A549 (cell line): Measurements from ENCODE around the gene FRMD4A.
"Not testable (repeated sequence)": the region's sequence is repeated elsewhere in the genome, so short reads cannot be mapped to it uniquely, and the experiment has no call there.

Source experiments
- ESRRA ChIP-seq: fragments of 150-350 bp; IDR thresholded peaks from 2 replicates; pipeline ENCODE4 v1.6.1; 2014; ENCODE audit warnings: mild to moderate bottlenecking, low read length, borderline replicate concordance
- JUNB ChIP-seq: fragments of >200 bp; sonication (Bioruptor Twin); formaldehyde crosslinking; IDR thresholded peaks from 2 replicates; pipeline ENCODE4 v1.6.1; 2016
- KDM1A ChIP-seq: fragments of 200-600 bp; sonication (generic); IDR thresholded peaks from 2 replicates; pipeline ENCODE4 v1.6.1; 2016; ENCODE audit warnings: low read depth, mild to moderate bottlenecking
- MAFK ChIP-seq: fragments of 450-650 bp; IDR thresholded peaks from 2 replicates; pipeline ENCODE4 v1.6.1; 2014; ENCODE audit not compliant: partially characterized antibody
- POLR2A ChIP-seq: IDR thresholded peaks from 2 replicates; pipeline ENCODE4 v1.6.1; 2012; ENCODE audit warnings: mild to moderate bottlenecking, low read length
- RAD21 ChIP-seq, 2 experiments: fragments of >200 bp in 1 of 2; sonication (Bioruptor Twin) in 1 of 2; formaldehyde crosslinking in 1 of 2; IDR thresholded peaks in 1 of 2; conservative IDR thresholded peaks in 1 of 2; 2 replicates in 1 of 2; 3 replicates in 1 of 2; pipeline ENCODE4 v1.6.1; 2012 to 2018; ENCODE audit warnings: inconsistent platforms in 1 of 2
- REST ChIP-seq: fragments of 200-600 bp; sonication (generic); IDR thresholded peaks from 2 replicates; pipeline ENCODE4 v1.6.1; 2016; ENCODE audit warnings: antibody characterized with exemption, mild to moderate bottlenecking, moderate library complexity
- RFX5 ChIP-seq: fragments of 450-650 bp; IDR thresholded peaks from 2 replicates; pipeline ENCODE4 v1.7.1; 2014; ENCODE audit warnings: antibody characterized with exemption, mild to moderate bottlenecking, moderate library complexity
- SMC3 ChIP-seq: fragments of >200 bp; sonication (Bioruptor Twin); formaldehyde crosslinking; IDR thresholded peaks from 3 replicates; pipeline ENCODE4 v1.6.1; 2018; ENCODE audit warnings: inconsistent platforms
- TF ChIP-seq, protein P1 (sequence below): fragments of >200 bp; sonication (Bioruptor Twin); formaldehyde crosslinking; IDR thresholded peaks from 3 replicates; pipeline ENCODE4 v1.5.1; 2016
- TF ChIP-seq, protein P2 (sequence below): fragments of 250-450 bp; sonication (Bioruptor Pico); IDR thresholded peaks from 2 replicates; pipeline ENCODE4 v1.5.0; 2021; ENCODE audit warnings: mild to moderate bottlenecking, moderate library complexity, borderline replicate concordance

DNA sequence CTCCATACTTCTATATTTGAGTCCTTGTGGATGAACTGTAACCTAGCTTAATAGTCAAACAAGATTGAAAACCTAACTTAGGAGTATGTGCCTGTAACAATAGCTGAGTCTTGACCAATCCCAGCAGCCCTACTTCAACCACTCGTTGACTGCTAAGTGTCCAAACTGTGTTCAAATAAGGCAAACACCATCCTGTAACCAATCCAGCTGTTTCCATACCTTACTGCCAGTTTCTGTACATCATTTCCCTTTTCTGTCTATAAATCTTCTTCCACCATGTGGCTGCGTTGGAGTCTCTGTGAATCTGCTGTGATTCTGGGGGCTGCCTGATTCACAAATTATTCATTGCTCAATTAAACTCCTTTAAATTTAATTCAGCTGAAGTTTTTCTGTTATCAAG, 195.5 kb downstream of the FRMD4A start:
- TF ChIP-seq, protein P1, sequence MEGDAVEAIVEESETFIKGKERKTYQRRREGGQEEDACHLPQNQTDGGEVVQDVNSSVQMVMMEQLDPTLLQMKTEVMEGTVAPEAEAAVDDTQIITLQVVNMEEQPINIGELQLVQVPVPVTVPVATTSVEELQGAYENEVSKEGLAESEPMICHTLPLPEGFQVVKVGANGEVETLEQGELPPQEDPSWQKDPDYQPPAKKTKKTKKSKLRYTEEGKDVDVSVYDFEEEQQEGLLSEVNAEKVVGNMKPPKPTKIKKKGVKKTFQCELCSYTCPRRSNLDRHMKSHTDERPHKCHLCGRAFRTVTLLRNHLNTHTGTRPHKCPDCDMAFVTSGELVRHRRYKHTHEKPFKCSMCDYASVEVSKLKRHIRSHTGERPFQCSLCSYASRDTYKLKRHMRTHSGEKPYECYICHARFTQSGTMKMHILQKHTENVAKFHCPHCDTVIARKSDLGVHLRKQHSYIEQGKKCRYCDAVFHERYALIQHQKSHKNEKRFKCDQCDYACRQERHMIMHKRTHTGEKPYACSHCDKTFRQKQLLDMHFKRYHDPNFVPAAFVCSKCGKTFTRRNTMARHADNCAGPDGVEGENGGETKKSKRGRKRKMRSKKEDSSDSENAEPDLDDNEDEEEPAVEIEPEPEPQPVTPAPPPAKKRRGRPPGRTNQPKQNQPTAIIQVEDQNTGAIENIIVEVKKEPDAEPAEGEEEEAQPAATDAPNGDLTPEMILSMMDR: not testable (repeated sequence)
- TF ChIP-seq RFX5; ESRRA; RAD21 (conservative IDR thresholded peaks at IDR 0.05 in 1 of 2, IDR thresholded peaks at IDR 0.05 in 1 of 2); REST; MAFK; POLR2A; KDM1A; SMC3; JUNB: not testable (repeated sequence)
- TF ChIP-seq, protein P2, sequence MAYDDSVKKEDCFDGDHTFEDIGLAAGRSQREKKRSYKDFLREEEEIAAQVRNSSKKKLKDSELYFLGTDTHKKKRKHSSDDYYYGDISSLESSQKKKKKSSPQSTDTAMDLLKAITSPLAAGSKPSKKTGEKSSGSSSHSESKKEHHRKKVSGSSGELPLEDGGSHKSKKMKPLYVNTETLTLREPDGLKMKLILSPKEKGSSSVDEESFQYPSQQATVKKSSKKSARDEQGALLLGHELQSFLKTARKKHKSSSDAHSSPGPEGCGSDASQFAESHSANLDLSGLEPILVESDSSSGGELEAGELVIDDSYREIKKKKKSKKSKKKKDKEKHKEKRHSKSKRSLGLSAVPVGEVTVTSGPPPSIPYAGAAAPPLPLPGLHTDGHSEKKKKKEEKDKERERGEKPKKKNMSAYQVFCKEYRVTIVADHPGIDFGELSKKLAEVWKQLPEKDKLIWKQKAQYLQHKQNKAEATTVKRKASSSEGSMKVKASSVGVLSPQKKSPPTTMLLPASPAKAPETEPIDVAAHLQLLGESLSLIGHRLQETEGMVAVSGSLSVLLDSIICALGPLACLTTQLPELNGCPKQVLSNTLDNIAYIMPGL (CRISPR knock-in tag): not testable (repeated sequence)
